Karpas-422 (cell line): ENCODE measurements around the gene DPPA2. TPM values are rescaled to one million over a fixed set of nuclear protein-coding genes. Genes with fewer than 3 reads are reported as not detected.

Experiments used
- DNase-seq: peaks from one replicate; pipeline ENCODE4 v3.0.0-alpha.2; 2015
- H2AFZ ChIP-seq: fragments of 200-600 bp; sonication (generic); 2 replicates; pipeline ENCODE4 v1.6.1; 2014; ENCODE audit warnings: antibody characterized with exemption, low read length, mixed read lengths
- H3K27ac ChIP-seq: fragments of 200-600 bp; sonication (generic); 2 replicates; pipeline ENCODE4 v1.5.1; 2014; ENCODE audit warnings: mild to moderate bottlenecking, low read length, moderate library complexity
- H3K27me3 ChIP-seq: fragments of 200-600 bp; sonication (generic); 2 replicates; pipeline ENCODE4 v1.6.1; 2014; ENCODE audit warnings: low read length, mixed read lengths
- H3K36me3 ChIP-seq: fragments of 200-600 bp; sonication (generic); 2 replicates; pipeline ENCODE4 v1.6.1; 2014; ENCODE audit warnings: low read length, mixed read lengths; ENCODE audit not compliant: insufficient read depth
- H3K4me1 ChIP-seq: fragments of 200-600 bp; sonication (generic); 2 replicates; pipeline ENCODE4 v1.6.1; 2014; ENCODE audit warnings: mild to moderate bottlenecking, low read length, mixed read lengths
- H3K4me2 ChIP-seq: fragments of 200-600 bp; sonication (generic); 2 replicates; pipeline ENCODE4 v1.6.1; 2014; ENCODE audit warnings: low read length, low read depth, mild to moderate bottlenecking; ENCODE audit not compliant: poor library complexity, severe bottlenecking
- H3K4me3 ChIP-seq: fragments of 200-600 bp; sonication (generic); 2 replicates; pipeline ENCODE4 v1.5.1; 2014; ENCODE audit warnings: mild to moderate bottlenecking, antibody characterized with exemption, low read length, mixed read lengths
- H3K79me2 ChIP-seq: fragments of 200-600 bp; sonication (generic); 2 replicates; pipeline ENCODE4 v1.6.1; 2014; ENCODE audit warnings: mild to moderate bottlenecking, low read length, mixed read lengths
- H3K9ac ChIP-seq: fragments of 200-600 bp; sonication (generic); 2 replicates; pipeline ENCODE4 v1.6.0; 2014; ENCODE audit warnings: low read length
- H3K9me2 ChIP-seq: fragments of 200-600 bp; sonication (generic), shearing (Covaris generic); replicated peaks from 2 replicates; pipeline ENCODE4 v1.6.0; 2014; ENCODE audit warnings: mild to moderate bottlenecking, low read length, moderate library complexity; ENCODE audit not compliant: insufficient read depth
- H3K9me3 ChIP-seq: fragments of 300-700, 200-600 bp; sonication (generic); 2 replicates; pipeline ENCODE4 v1.6.1; 2014; ENCODE audit warnings: low read length, mixed read lengths
- H4K20me1 ChIP-seq: fragments of 200-600 bp; sonication (generic); 2 replicates; pipeline ENCODE4 v1.6.1; 2014; ENCODE audit warnings: mild to moderate bottlenecking, antibody characterized with exemption, low read length, low read depth; ENCODE audit not compliant: insufficient read depth
- small RNA-seq: library from RNA; depleted of rRNA; stranded (forward); fragments of <200 nt; gene quantifications from one replicate; pipeline ENCODE3, GENCODE V24; 2014
- total RNA-seq: library from RNA; depleted of rRNA; stranded (reverse); fragments of >200 nt; shearing (Covaris generic); gene quantifications from 2 replicates; pipeline ENCODE4 v1.2.3, GENCODE V29; 2014; ENCODE audit warnings: low replicate concordance; rRNA removed

Gene DPPA2
- total RNA-seq, 1 experiment from 2014 or later = not detected

DNA sequence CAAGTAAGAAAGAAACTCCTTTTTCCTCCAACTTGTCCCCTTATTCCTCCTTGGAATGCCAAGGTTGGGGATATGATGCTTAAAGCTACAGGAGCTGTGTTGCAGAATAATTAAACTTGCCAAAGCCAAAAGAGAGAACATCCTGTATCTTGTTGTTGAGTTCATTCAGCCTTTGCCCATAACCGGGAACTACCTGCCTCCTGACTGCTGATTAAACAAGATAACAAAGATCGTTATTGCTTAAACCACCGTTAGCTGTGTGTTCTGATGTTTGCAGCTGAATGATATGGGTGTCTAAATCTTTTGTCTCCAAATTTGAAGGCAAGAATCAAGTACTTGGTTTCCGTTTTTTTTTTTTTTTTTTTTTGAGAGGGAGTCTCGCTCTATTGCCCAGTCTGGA, 61.5 kb downstream of the DPPA2 start:
- Histone ChIP-seq H3K9me2 (0 out of 2 replicates have a peak, but pooled peaks cover 4% of the 10 kb centered on the region), H3K4me2 (no peak overlapping the region), H4K20me1 (no peaks in the 10 kb centered on the region), H3K4me1 (no peaks in the 10 kb centered on the region), H3K79me2 (no peaks in the 10 kb centered on the region), H3K9me3 (no peaks in the 10 kb centered on the region), H3K9ac (no peak overlapping the region), H3K4me3 (no peak overlapping the region), H2AFZ (no peak overlapping the region), H3K27ac (no peak overlapping the region), H3K27me3 (no peaks in the 10 kb centered on the region), H3K36me3 (no peaks in the 10 kb centered on the region)
- DNase-seq = no peak

DNA sequence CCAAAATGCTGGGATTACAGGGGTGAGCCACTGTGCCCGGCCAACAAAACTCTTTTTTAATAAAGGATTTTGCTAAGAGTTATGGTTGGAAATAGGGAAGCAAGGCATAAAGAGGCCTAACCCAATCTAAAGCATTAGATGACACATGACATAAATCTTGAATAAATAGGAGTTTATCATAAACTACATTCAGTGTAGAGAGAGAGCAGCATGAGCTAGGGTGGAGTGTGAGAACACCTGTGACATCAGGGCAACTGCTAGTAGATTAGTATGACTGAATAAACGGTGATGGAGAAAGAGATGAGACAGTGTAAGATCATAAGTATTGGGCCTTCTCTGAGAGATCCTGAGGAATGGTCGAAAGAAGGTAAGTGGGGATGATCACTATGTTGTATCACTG, 63.7 kb downstream of the DPPA2 start:
- Histone ChIP-seq H3K4me2 (no peak overlapping the region), H3K27ac (no peak overlapping the region), H2AFZ (no peak overlapping the region), H3K9me3 (no peaks in the 10 kb centered on the region), H3K36me3 (no peaks in the 10 kb centered on the region), H3K27me3 (no peaks in the 10 kb centered on the region), H3K9me2 (0 out of 2 replicates have a peak, but pooled peaks cover 3% of the 10 kb centered on the region), H3K9ac (no peak overlapping the region), H3K4me1 (no peaks in the 10 kb centered on the region), H3K79me2 (no peaks in the 10 kb centered on the region), H3K4me3 (no peak overlapping the region), H4K20me1 (no peaks in the 10 kb centered on the region)
- DNase-seq = no peak

Small RNAs within 50 kb of the gene (small RNA-seq; reads per million reads assigned to genes)
- gene AC124945.1 (not detected), gene RF00017 (not detected)

Other genes starting within 250 kb of the DPPA2 start
- gene MORC1, start 198.4 kb downstream of the DPPA2 start, total RNA-seq = not detected in 2 replicates
- gene C3orf85, start 179.8 kb downstream of the DPPA2 start, total RNA-seq = not detected in 2 replicates
- not detected in 2 replicates for gene DPPA4, start 21.0 kb upstream of the DPPA2 start, total RNA-seq